IMR-90 (cell line): ENCODE results near the gene HSP90B1. TPM values are rescaled to one million over a fixed set of nuclear protein-coding genes. Genes with fewer than 3 reads are reported as not detected.

Experiments
- ATAC-seq: fragments of 200-7000 bp; cut with Tn5 transposase; 2 replicates; pipeline ENCODE4 v1.9.1; 2020; ENCODE audit warnings: low read depth, mild to moderate bottlenecking, moderate library complexity
- BruUV-seq: library from RNA; stranded (reverse); fragments of 400-500 nt; replicated peaks from 2 replicates; lab custom pipeline; 2021; lab: Mats Ljungman, UMichigan
- CTCF ChIA-PET: fragments of 300-600 bp; formaldehyde crosslinking; extraction: SDS; loops from one replicate; lab custom pipeline; 2021; ENCODE audit warnings: antibody characterized with exemption; lab: Yijun Ruan, JAX
- POLR2A ChIA-PET: fragments of 300-600 bp; sonication (Branson Sonifier 250); formaldehyde crosslinking; loops from one replicate; lab custom pipeline; 2022; ENCODE audit warnings: antibody characterized with exemption; ENCODE audit not compliant: unreplicated experiment; lab: Charles Lee
- DNase-seq: peaks from one replicate; pipeline ENCODE4 v3.0.0; 2013
- H2AFZ ChIP-seq: replicated peaks from 2 replicates; pipeline ENCODE3; 2013; ENCODE audit warnings: low read length, mild to moderate bottlenecking; ENCODE audit not compliant: poor library complexity
- H2AK5ac ChIP-seq: 2 replicates; pipeline ENCODE4 v1.6.1; 2013; ENCODE audit warnings: low read depth, low read length, inconsistent platforms
- H2AK9ac ChIP-seq: replicated peaks from 2 replicates; pipeline ENCODE3; 2013; ENCODE audit warnings: mild to moderate bottlenecking, low read depth, low read length, moderate library complexity; ENCODE audit not compliant: poor library complexity
- H2BK120ac ChIP-seq: 2 replicates; pipeline ENCODE4 v1.6.1; 2013; ENCODE audit warnings: low read depth, low read length, inconsistent platforms
- H2BK15ac ChIP-seq: 3 replicates; pipeline ENCODE4 v1.6.1; 2013; ENCODE audit warnings: low read depth, low read length, inconsistent platforms
- H2BK20ac ChIP-seq: 2 replicates; pipeline ENCODE4 v1.6.1; 2013; ENCODE audit warnings: low read depth, mild to moderate bottlenecking, inconsistent platforms, low read length, moderate library complexity
- H2BK5ac ChIP-seq: 2 replicates; pipeline ENCODE4 v1.6.1; 2013; ENCODE audit warnings: mild to moderate bottlenecking, low read depth, low read length, inconsistent platforms; ENCODE audit not compliant: poor library complexity, severe bottlenecking
- H3K14ac ChIP-seq: replicated peaks from 2 replicates; pipeline ENCODE4 v1.6.1; 2013; ENCODE audit warnings: low read depth, low read length, inconsistent platforms
- H3K18ac ChIP-seq: 2 replicates; pipeline ENCODE4 v1.6.1; 2013; ENCODE audit warnings: low read depth, low read length, control low read depth
- H3K23ac ChIP-seq: 2 replicates; pipeline ENCODE4 v1.6.1; 2013; ENCODE audit warnings: low read depth, low read length, inconsistent platforms
- H3K27ac ChIP-seq: 2 replicates; pipeline ENCODE4 v1.5.1; 2013; ENCODE audit warnings: mild to moderate bottlenecking, control low read depth, low read length; ENCODE audit not compliant: insufficient read depth
- H3K27me3 ChIP-seq: 2 replicates; pipeline ENCODE4 v1.6.1; 2013; ENCODE audit warnings: low read length; ENCODE audit not compliant: control insufficient read depth, insufficient read depth
- H3K36me3 ChIP-seq: 2 replicates; pipeline ENCODE4 v1.6.1; 2013; ENCODE audit warnings: low read length, mixed read lengths; ENCODE audit not compliant: control insufficient read depth, insufficient read depth
- H3K4ac ChIP-seq: 2 replicates; pipeline ENCODE4 v1.6.1; 2013; ENCODE audit warnings: low read depth, low read length, inconsistent platforms
- H3K4me1 ChIP-seq: 2 replicates; pipeline ENCODE4 v1.6.1; 2013; ENCODE audit warnings: low read length, mixed read lengths; ENCODE audit not compliant: control insufficient read depth, insufficient read depth
- H3K4me2 ChIP-seq: 2 replicates; pipeline ENCODE4 v1.6.1; 2013; ENCODE audit warnings: low read depth, mild to moderate bottlenecking, control low read depth, low read length, moderate library complexity
- H3K4me3 ChIP-seq: 2 replicates; pipeline ENCODE4 v1.5.1; 2013; ENCODE audit warnings: low read depth, mild to moderate bottlenecking, control low read depth, low read length, moderate library complexity; ENCODE audit not compliant: insufficient read depth
- H3K56ac ChIP-seq: 2 replicates; pipeline ENCODE4 v1.6.1; 2013; ENCODE audit warnings: low read length, inconsistent platforms; ENCODE audit not compliant: insufficient read depth; ENCODE audit errors: extremely low read depth
- H3K79me1 ChIP-seq, 2 experiments: 2 replicates each; pipeline ENCODE4 v1.6.1; 2013; ENCODE audit warnings: low read length in 2 of 2, inconsistent platforms in 1 of 2, low read depth in 1 of 2
- H3K9ac ChIP-seq: 2 replicates; pipeline ENCODE4 v1.6.1; 2013; ENCODE audit warnings: low read depth, low read length, control low read depth
- H3K9me1 ChIP-seq: 2 replicates; pipeline ENCODE4 v1.6.1; 2013; ENCODE audit warnings: low read length, inconsistent platforms; ENCODE audit not compliant: insufficient read depth
- H3K9me3 ChIP-seq: 2 replicates; pipeline ENCODE4 v1.6.1; 2013; ENCODE audit warnings: low read length; ENCODE audit not compliant: control insufficient read depth, insufficient read depth
- H4K20me1 ChIP-seq: 2 replicates; pipeline ENCODE4 v1.6.1; 2013; ENCODE audit warnings: low read length, inconsistent platforms; ENCODE audit not compliant: insufficient read depth
- H4K5ac ChIP-seq: 2 replicates; pipeline ENCODE4 v1.6.1; 2013; ENCODE audit warnings: mild to moderate bottlenecking, low read depth, low read length, control low read depth
- H4K8ac ChIP-seq, 2 experiments: 2 replicates each; pipeline ENCODE4 v1.6.1; 2013; ENCODE audit warnings: low read depth in 2 of 2, low read length in 2 of 2, control low read depth in 1 of 2, inconsistent platforms in 1 of 2
- H4K91ac ChIP-seq: 2 replicates; pipeline ENCODE4 v1.6.1; 2013; ENCODE audit warnings: low read depth, low read length, inconsistent platforms; ENCODE audit not compliant: insufficient read depth
- BHLHE40 ChIP-seq: fragments of 150-350 bp; IDR thresholded peaks from 2 replicates; pipeline ENCODE4 v1.6.1; 2016; ENCODE audit warnings: mild to moderate bottlenecking, low read depth, low read length
- CEBPB ChIP-seq: IDR thresholded peaks from 2 replicates; pipeline ENCODE4 v1.6.1; 2012; ENCODE audit warnings: low read depth, low read length, improper control_type of control experiment
- CHD1 ChIP-seq: IDR thresholded peaks from 2 replicates; pipeline ENCODE4 v1.6.1; 2012; ENCODE audit warnings: low read depth, low read length, improper control_type of control experiment
- CTCF ChIP-seq: conservative IDR thresholded peaks from 2 replicates; pipeline ENCODE4 v1.5.1; 2012; ENCODE audit warnings: mild to moderate bottlenecking, low read depth, low read length, improper control_type of control experiment
- ELK1 ChIP-seq: fragments of 150-350 bp; IDR thresholded peaks from 2 replicates; pipeline ENCODE4 v1.6.1; 2016; ENCODE audit warnings: low read depth, mild to moderate bottlenecking, low read length, moderate library complexity, borderline replicate concordance
- FOS ChIP-seq: fragments of 150-350 bp; IDR thresholded peaks from 2 replicates; pipeline ENCODE4 v1.6.1; 2016; ENCODE audit warnings: low read depth, low read length
- MAFK ChIP-seq: IDR thresholded peaks from 2 replicates; pipeline ENCODE4 v1.6.1; 2012; ENCODE audit warnings: low read depth, low read length, improper control_type of control experiment
- MAZ ChIP-seq: IDR thresholded peaks from 2 replicates; pipeline ENCODE4 v1.6.1; 2012; ENCODE audit warnings: low read depth, mild to moderate bottlenecking, low read length, improper control_type of control experiment, moderate library complexity, borderline replicate concordance
- MXI1 ChIP-seq: IDR thresholded peaks from 2 replicates; pipeline ENCODE4 v1.6.1; 2012; ENCODE audit warnings: low read depth, mild to moderate bottlenecking, low read length, moderate library complexity, borderline replicate concordance
- NFE2L2 ChIP-seq: fragments of 150-350 bp; IDR thresholded peaks from 2 replicates; pipeline ENCODE4 v1.6.1; 2016; ENCODE audit warnings: low read depth, mild to moderate bottlenecking, low read length
- POLR2A ChIP-seq: IDR thresholded peaks from 2 replicates; pipeline ENCODE4 v1.6.1; 2012; ENCODE audit warnings: mild to moderate bottlenecking, low read depth, low read length
- RAD21 ChIP-seq: IDR thresholded peaks from 2 replicates; pipeline ENCODE4 v1.6.1; 2012; ENCODE audit warnings: low read length, improper control_type of control experiment
- RCOR1 ChIP-seq: IDR thresholded peaks from 2 replicates; pipeline ENCODE4 v1.6.1; 2012; ENCODE audit warnings: mild to moderate bottlenecking, low read length, improper control_type of control experiment; ENCODE audit not compliant: insufficient replicate concordance
- RFX5 ChIP-seq: IDR thresholded peaks from 2 replicates; pipeline ENCODE4 v1.8.0; 2012; ENCODE audit warnings: low read depth, mild to moderate bottlenecking, low read length, moderate library complexity
- SMC3 ChIP-seq: fragments of 150-350 bp; IDR thresholded peaks from 2 replicates; pipeline ENCODE4 v1.6.1; 2016; ENCODE audit warnings: low read depth, mild to moderate bottlenecking, antibody characterized with exemption, low read length, moderate library complexity
- USF2 ChIP-seq: fragments of 150-350 bp; IDR thresholded peaks from 2 replicates; pipeline ENCODE4 v1.6.1; 2017; ENCODE audit warnings: mild to moderate bottlenecking, antibody characterized with exemption, low read length, low read depth
- WGBS, 2 experiments: methylation state at CpG; one replicate each; pipeline versions ENCODE4 v1.1.5 to v1.1.7; 2013; ENCODE audit warnings: missing lambda C conversion rate in 2 of 2; ENCODE audit not compliant: insufficient read length in 1 of 2; ENCODE audit errors: extremely low coverage in 2 of 2; 5-methylcytosine and 5-hydroxymethylcytosine counted together
- dilution Hi-C: fragments of 300-500 bp; cut with HindIII; formaldehyde crosslinking; loops from one replicate; pipeline ENCODE4 v1.14.3; 2018; ENCODE audit warnings: low sequenced_read_pairs; ENCODE audit not compliant: unreplicated experiment
- in situ Hi-C: fragments of 300-500 bp; cut with MboI; formaldehyde crosslinking; loops from 3 replicates; pipeline ENCODE4 v1.14.3; 2019; ENCODE audit warnings: low sequenced_read_pairs, inconsistent platforms, mixed read lengths
- intact Hi-C: fragments of 100-400 bp; cut with micrococcal nuclease; formaldehyde crosslinking; loops from 2 replicates; pipeline ENCODE4 v1.10.0; 2022
- polyA plus RNA-seq, 3 experiments: library from polyadenylated mRNA; depleted of rRNA; stranded (reverse); fragments of >200 nt; gene quantifications; 2 replicates each; pipeline ENCODE4 v1.2.3, GENCODE V29; 2012; ENCODE audit warnings: low replicate concordance in 1 of 3
- total RNA-seq: library from RNA; depleted of rRNA; stranded (reverse); fragments of >200 nt; gene quantifications from 2 replicates; pipeline ENCODE4 v1.2.3, GENCODE V29; 2012

Gene HSP90B1
- total and polyA plus RNA-seq, 2 of the 4 experiments (the other 2 are of a cell fraction), result 398 to 765 TPM

- Histone ChIP-seq H2AK9ac (no peak overlapping the region), H2BK120ac (no peak overlapping the region), H3K9me1 (no peaks in the 10 kb centered on the region), H3K27me3 (peaks cover 13% of the 10 kb centered on the region), H3K79me1 (no peaks in the 10 kb centered on the region), H3K18ac (no peak overlapping the region), H3K9me3 (no peaks in the 10 kb centered on the region), H3K23ac (no peak overlapping the region), H3K14ac (no peak overlapping the region), H4K5ac (no peak overlapping the region), H2BK5ac (no peak overlapping the region), H2BK15ac (no peak overlapping the region), H4K8ac (no peak overlapping the region), H2AK5ac (no peak overlapping the region), H2BK20ac (no peak overlapping the region), H3K36me3 (no peaks in the 10 kb centered on the region), H3K4me3 (no peak overlapping the region), H2AFZ (no peak overlapping the region), H3K4me1 (no peaks in the 10 kb centered on the region), H3K56ac (no peak overlapping the region), H3K27ac (no peak overlapping the region), H3K4ac (no peak overlapping the region), H3K9ac (no peak overlapping the region), H4K91ac (no peak overlapping the region), H4K20me1 (no peaks in the 10 kb centered on the region), H3K4me2 (no peak overlapping the region)
- BruUV-seq, result no TSS peak
- ATAC-seq (no peak), DNase-seq (no peak)
- intact Hi-C loops, result no loop called here
- TF ChIP-seq USF2, result no peak
- TF ChIP-seq MAZ, result no peak
- no peak for TF ChIP-seq SMC3
- no peak for TF ChIP-seq NFE2L2
- no peak for TF ChIP-seq CEBPB
- TF ChIP-seq MXI1, result no peak
- no peak for TF ChIP-seq MAFK
- TF ChIP-seq CTCF, result no peak
- no peak for TF ChIP-seq BHLHE40
- TF ChIP-seq RFX5, result no peak
- TF ChIP-seq POLR2A, result no peak
- no peak for TF ChIP-seq RCOR1
- no peak for TF ChIP-seq ELK1
- TF ChIP-seq RAD21, result no peak
- no peak for TF ChIP-seq CHD1
- TF ChIP-seq FOS, result no peak
- in situ Hi-C loops, result no loop called here
- ChIA-PET POLR2A (no interaction called here), CTCF (no interaction called here)
- 100% methylated on average over 1 of the region's 3 CpGs; no CpG with 5 or more reads in 1 of the 2 experiments for WGBS, 2 experiments
- dilution Hi-C loops, result no loop called here
These were observed 32.9 kb upstream of the HSP90B1 start for GRCh38 chr12:103897316-103897715.
